Fibroblast of lung (primary cell): ENCODE results near the gene TGFBR2. TPM values are rescaled to one million over a fixed set of nuclear protein-coding genes. Genes with fewer than 3 reads are reported as not detected.

Experiments
- DNase-seq, 2 donors: peaks; one replicate each; pipeline versions ENCODE4 v3.0.0 to v3.0.0-alpha.2; 2010; ENCODE audit warnings: low read depth in 2 of 2
- H2AFZ ChIP-seq: 2 replicates; pipeline ENCODE4 v1.5.1; 2012; ENCODE audit warnings: low read length, control low read depth, inconsistent platforms
- H3K27ac ChIP-seq: 2 replicates; pipeline ENCODE4 v1.5.1; 2011; ENCODE audit warnings: low read length, control low read depth; ENCODE audit not compliant: insufficient read depth
- H3K27me3 ChIP-seq: 2 replicates; pipeline ENCODE4 v1.5.1; 2011; ENCODE audit warnings: mild to moderate bottlenecking, low read length; ENCODE audit not compliant: control insufficient read depth, insufficient read depth
- H3K36me3 ChIP-seq: 2 replicates; pipeline ENCODE4 v1.5.1; 2011; ENCODE audit warnings: low read length; ENCODE audit not compliant: control insufficient read depth, insufficient read depth
- H3K4me1 ChIP-seq: 2 replicates; pipeline ENCODE4 v1.5.1; 2011; ENCODE audit warnings: low read length; ENCODE audit not compliant: control insufficient read depth, insufficient read depth; ENCODE audit errors: extremely low read depth
- H3K4me2 ChIP-seq: 2 replicates; pipeline ENCODE4 v1.5.1; 2011; ENCODE audit warnings: low read length, control low read depth; ENCODE audit not compliant: insufficient read depth; ENCODE audit errors: extremely low read depth
- H3K4me3 ChIP-seq, 4 experiments: fragments of 200-600 bp in 1 of 4; sonication (generic) in 1 of 4; replicated peaks in 1 of 4; 2 replicates each; pipeline ENCODE4 v1.5.1; 2011 to 2016; ENCODE audit warnings: low read length in 4 of 4, low read depth in 3 of 4, mild to moderate bottlenecking in 3 of 4, control low read depth in 2 of 4, inconsistent platforms in 1 of 4, mixed read lengths in 1 of 4; ENCODE audit not compliant: insufficient read depth in 1 of 4; ENCODE audit errors: control extremely low read depth in 1 of 4
- H3K79me2 ChIP-seq: 2 replicates; pipeline ENCODE4 v1.5.1; 2012; ENCODE audit warnings: mild to moderate bottlenecking, low read length, inconsistent platforms; ENCODE audit not compliant: control insufficient read depth, insufficient read depth
- H3K9ac ChIP-seq: 2 replicates; pipeline ENCODE4 v1.5.1; 2011; ENCODE audit warnings: mild to moderate bottlenecking, low read length, control low read depth; ENCODE audit not compliant: insufficient read depth
- H3K9me3 ChIP-seq: 2 replicates; pipeline ENCODE4 v1.5.1; 2012; ENCODE audit warnings: low read depth, low read length; ENCODE audit not compliant: control insufficient read depth, insufficient read depth
- H4K20me1 ChIP-seq: 2 replicates; pipeline ENCODE4 v1.5.1; 2011; ENCODE audit warnings: low read length; ENCODE audit not compliant: control insufficient read depth, insufficient read depth; ENCODE audit errors: extremely low read depth
- EZH2 ChIP-seq: IDR thresholded peaks from 2 replicates; pipeline ENCODE4 v1.5.1; 2012; ENCODE audit warnings: low read length, control low read depth, mild to moderate bottlenecking; ENCODE audit errors: missing control alignments
- polyA plus RNA-seq, 2 donors: library from polyadenylated mRNA; depleted of rRNA in 1 of 2; stranded (reverse) in 1 of 2; unstranded in 1 of 2; fragments of >200 nt; gene quantifications; 2 replicates each; pipeline ENCODE4 v1.2.1, GENCODE V29; 2011 to 2012; ENCODE audit warnings: missing spikeins in 1 of 2
- total RNA-seq: library from RNA; depleted of rRNA; stranded (reverse); fragments of >200 nt; gene quantifications from 2 replicates; pipeline ENCODE4 v1.2.1, GENCODE V29; 2014
- TF ChIP-seq, protein P1 (sequence below), 2 donors: IDR thresholded peaks in 1 of 2; conservative IDR thresholded peaks in 1 of 2; 1 replicate in 1 of 2; 2 replicates in 1 of 2; pipeline ENCODE4 v1.5.1; 2011 to 2012; ENCODE audit warnings: low read length in 2 of 2, control low read depth in 1 of 2, inconsistent platforms in 1 of 2, low read depth in 1 of 2, mild to moderate bottlenecking in 1 of 2

The TGFBR2 gene
- total and polyA plus RNA-seq, 2 donors (not counting 1 experiment from before 2014, with no cell fraction given) = 93.0 to 126 TPM

- no peak for DNase-seq
- no peaks in the 10 kb centered on the region for H3K9me3 ChIP-seq
- TF ChIP-seq, protein P1, sequence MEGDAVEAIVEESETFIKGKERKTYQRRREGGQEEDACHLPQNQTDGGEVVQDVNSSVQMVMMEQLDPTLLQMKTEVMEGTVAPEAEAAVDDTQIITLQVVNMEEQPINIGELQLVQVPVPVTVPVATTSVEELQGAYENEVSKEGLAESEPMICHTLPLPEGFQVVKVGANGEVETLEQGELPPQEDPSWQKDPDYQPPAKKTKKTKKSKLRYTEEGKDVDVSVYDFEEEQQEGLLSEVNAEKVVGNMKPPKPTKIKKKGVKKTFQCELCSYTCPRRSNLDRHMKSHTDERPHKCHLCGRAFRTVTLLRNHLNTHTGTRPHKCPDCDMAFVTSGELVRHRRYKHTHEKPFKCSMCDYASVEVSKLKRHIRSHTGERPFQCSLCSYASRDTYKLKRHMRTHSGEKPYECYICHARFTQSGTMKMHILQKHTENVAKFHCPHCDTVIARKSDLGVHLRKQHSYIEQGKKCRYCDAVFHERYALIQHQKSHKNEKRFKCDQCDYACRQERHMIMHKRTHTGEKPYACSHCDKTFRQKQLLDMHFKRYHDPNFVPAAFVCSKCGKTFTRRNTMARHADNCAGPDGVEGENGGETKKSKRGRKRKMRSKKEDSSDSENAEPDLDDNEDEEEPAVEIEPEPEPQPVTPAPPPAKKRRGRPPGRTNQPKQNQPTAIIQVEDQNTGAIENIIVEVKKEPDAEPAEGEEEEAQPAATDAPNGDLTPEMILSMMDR (conservative IDR thresholded peaks at IDR 0.05 in 1 of 2, IDR thresholded peaks at IDR 0.05 in 1 of 2; ENCODE audit: low read depth in 1 of 2, low read length in 2 of 2) = no peak
- no peak for TF ChIP-seq EZH2
- no peak overlapping the region for H3K9ac ChIP-seq
- H3K36me3 ChIP-seq = no peaks in the 10 kb centered on the region
- H3K4me2 ChIP-seq = no peak overlapping the region
- H4K20me1 ChIP-seq = no peaks in the 10 kb centered on the region
- H3K79me2 ChIP-seq = no peaks in the 10 kb centered on the region
- H3K4me3 ChIP-seq = no peak overlapping the region
- no peaks in the 10 kb centered on the region for H3K4me1 ChIP-seq
- no peak overlapping the region for H3K27ac ChIP-seq
- H2AFZ ChIP-seq = no peak overlapping the region
- H3K27me3 ChIP-seq = no peaks in the 10 kb centered on the region
Observed at GRCh38 chr3:30742796-30743619, 136.6 kb downstream of the TGFBR2 start.
